ENCODE results near the gene MAP2K5.

MAP2K5 gene

GRCh38 chr15:67560320-67560719 is 17.8 kb downstream of the MAP2K5 start:
- no peak for DNase-seq

GRCh38 chr15:67563092-67563491 is 20.6 kb downstream of the MAP2K5 start:
- DNase-seq, result no peak

GRCh38 chr15:67564021-67564967 is 21.8 kb downstream of the MAP2K5 start:
- no peak for DNase-seq

GRCh38 chr15:67564968-67565345 is 22.5 kb downstream of the MAP2K5 start:
- no peak for DNase-seq

- no peak for DNase-seq
These were observed 27.2 kb downstream of the MAP2K5 start for GRCh38 chr15:67569668-67570067.

- DNase-seq, result no peak
These were observed 28.6 kb downstream of the MAP2K5 start for GRCh38 chr15:67570875-67571647.

- no peak for DNase-seq
These were observed 29.3 kb downstream of the MAP2K5 start for GRCh38 chr15:67571648-67572415.

GRCh38 chr15:67573194-67573593 is 30.7 kb downstream of the MAP2K5 start:
- DNase-seq, result no peak

GRCh38 chr15:67575039-67575502 is 32.6 kb downstream of the MAP2K5 start:
- no peak for DNase-seq

- no peak for DNase-seq
These were observed 35.6 kb downstream of the MAP2K5 start for GRCh38 chr15:67578020-67578600.

- no peak for DNase-seq
These were observed 36.7 kb downstream of the MAP2K5 start for GRCh38 chr15:67579164-67579563.

GRCh38 chr15:67579967-67580366 is 37.5 kb downstream of the MAP2K5 start:
- no peak for DNase-seq

- DNase-seq, result no peak
These were observed 41.7 kb downstream of the MAP2K5 start for GRCh38 chr15:67584157-67584556.

- no peak for DNase-seq
These were observed 43.2 kb downstream of the MAP2K5 start for GRCh38 chr15:67585681-67586080.

GRCh38 chr15:67587331-67587730 is 44.8 kb downstream of the MAP2K5 start:
- no peak for DNase-seq

GRCh38 chr15:67587754-67588153 is 45.3 kb downstream of the MAP2K5 start:
- DNase-seq, result no peak

- DNase-seq, result no peak
These were observed 47.7 kb downstream of the MAP2K5 start for GRCh38 chr15:67590191-67590590.

- no peak for DNase-seq
These were observed 49.7 kb downstream of the MAP2K5 start for GRCh38 chr15:67592245-67592644.

- DNase-seq, result no peak
These were observed 51.1 kb downstream of the MAP2K5 start for GRCh38 chr15:67593562-67593961.

GRCh38 chr15:67594770-67595169 is 52.3 kb downstream of the MAP2K5 start:
- DNase-seq, result no peak

GRCh38 chr15:67595572-67595971 is 53.1 kb downstream of the MAP2K5 start:
- DNase-seq, result no peak

- DNase-seq, result no peak
These were observed 58.6 kb downstream of the MAP2K5 start for GRCh38 chr15:67601073-67601472.

- no peak for DNase-seq
These were observed 60.6 kb downstream of the MAP2K5 start for GRCh38 chr15:67603063-67603462.

Measured in effector CD4-positive, alpha-beta T cell (primary cell).